ENCODE results near the gene AIP.

DNA sequence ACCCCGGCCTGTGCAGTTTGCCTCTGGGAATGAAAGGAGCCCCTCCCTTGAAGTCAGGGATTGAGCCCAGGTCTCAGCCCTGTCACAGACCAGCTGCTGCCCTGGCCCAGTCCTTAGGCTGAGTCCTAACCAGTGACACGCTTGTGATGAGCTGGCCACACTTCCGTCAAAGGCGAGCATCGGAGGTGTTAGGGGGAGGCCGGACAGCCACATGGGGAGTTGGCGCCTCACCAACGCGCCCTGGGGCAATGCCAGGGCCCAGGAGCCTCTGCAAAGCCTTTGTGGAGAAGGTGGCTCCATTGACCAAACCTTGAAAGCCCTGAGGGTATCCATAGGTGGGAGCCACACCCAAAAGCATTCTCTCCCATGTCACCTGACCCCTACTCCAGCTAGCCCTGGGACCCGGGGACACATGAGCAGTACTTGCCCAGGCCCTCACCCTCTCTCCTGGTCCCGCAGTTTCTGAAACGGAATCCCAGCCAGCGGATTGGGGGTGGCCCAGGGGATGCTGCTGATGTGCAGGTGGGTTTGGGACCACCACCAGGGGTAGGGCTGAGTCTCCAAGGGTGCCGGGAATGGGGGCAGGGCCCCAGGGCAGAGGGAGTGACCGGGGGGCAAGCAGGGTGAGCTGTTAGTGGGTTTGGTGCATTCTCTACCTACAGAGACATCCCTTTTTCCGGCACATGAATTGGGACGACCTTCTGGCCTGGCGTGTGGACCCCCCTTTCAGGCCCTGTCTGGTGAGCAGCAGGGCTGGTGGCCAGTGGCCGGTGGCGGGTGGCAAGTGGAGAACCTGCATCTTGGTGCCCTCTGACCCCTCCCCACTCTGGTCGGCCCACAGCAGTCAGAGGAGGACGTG, 49.1 kb upstream of the AIP start:
- TF ChIP-seq, protein P1, sequence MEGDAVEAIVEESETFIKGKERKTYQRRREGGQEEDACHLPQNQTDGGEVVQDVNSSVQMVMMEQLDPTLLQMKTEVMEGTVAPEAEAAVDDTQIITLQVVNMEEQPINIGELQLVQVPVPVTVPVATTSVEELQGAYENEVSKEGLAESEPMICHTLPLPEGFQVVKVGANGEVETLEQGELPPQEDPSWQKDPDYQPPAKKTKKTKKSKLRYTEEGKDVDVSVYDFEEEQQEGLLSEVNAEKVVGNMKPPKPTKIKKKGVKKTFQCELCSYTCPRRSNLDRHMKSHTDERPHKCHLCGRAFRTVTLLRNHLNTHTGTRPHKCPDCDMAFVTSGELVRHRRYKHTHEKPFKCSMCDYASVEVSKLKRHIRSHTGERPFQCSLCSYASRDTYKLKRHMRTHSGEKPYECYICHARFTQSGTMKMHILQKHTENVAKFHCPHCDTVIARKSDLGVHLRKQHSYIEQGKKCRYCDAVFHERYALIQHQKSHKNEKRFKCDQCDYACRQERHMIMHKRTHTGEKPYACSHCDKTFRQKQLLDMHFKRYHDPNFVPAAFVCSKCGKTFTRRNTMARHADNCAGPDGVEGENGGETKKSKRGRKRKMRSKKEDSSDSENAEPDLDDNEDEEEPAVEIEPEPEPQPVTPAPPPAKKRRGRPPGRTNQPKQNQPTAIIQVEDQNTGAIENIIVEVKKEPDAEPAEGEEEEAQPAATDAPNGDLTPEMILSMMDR (conservative IDR thresholded peaks at IDR 0.05 in 1 of 2, IDR thresholded peaks at IDR 0.05 in 1 of 2; ENCODE audit: low read depth in 1 of 2, low read length in 2 of 2), result no peak
- TF ChIP-seq EZH2 (IDR thresholded peaks at IDR 0.05; ENCODE audit: low read length, missing control alignments), result no peak

Measured in fibroblast of lung (primary cell).